Measurements from ENCODE around the gene CDH4. TPM values are rescaled to one million over a fixed set of nuclear protein-coding genes. Genes with fewer than 3 reads are reported as not detected.

CDH4 gene
- total RNA-seq, 2 experiments from 2014 or later, result not detected

- Histone ChIP-seq H3K4me1 (ENCODE audit: insufficient read depth, low read length, poor library complexity, severe bottlenecking) (no peaks in the 10 kb centered on the region), H3K9me3 (ENCODE audit: low read length) (no peaks in the 10 kb centered on the region), H3K79me2 (ENCODE audit: insufficient read depth, low read depth, low read length) (no peaks in the 10 kb centered on the region), H3K9me2 (ENCODE audit: insufficient read depth, low read length) (no peaks in the 10 kb centered on the region), H2AFZ (ENCODE audit: low read length) (no peak overlapping the region), H3K36me3 (ENCODE audit: insufficient read depth, low read length) (peaks cover 84% of the 10 kb centered on the region), H3K27ac (ENCODE audit: low read depth, low read length, poor library complexity, severe bottlenecking) (no peak overlapping the region), H4K20me1 (ENCODE audit: insufficient read depth, low read length) (no peaks in the 10 kb centered on the region), H3K4me2 (ENCODE audit: low read length) (no peak overlapping the region), H3K4me3 (ENCODE audit: low read depth, low read length, poor library complexity, severe bottlenecking) (no peak overlapping the region)
- intact Hi-C loops (cut with micrococcal nuclease; ENCODE audit: unreplicated experiment), result no loop called here
- DNase-seq (ENCODE audit: low spot score), result no peak
- TF ChIP-seq EZH2phosphoT487 (IDR thresholded peaks at IDR 0.05; ENCODE audit: borderline replicate concordance, low read depth, low read length) (no peak), CTCF (conservative IDR thresholded peaks at IDR 0.05; ENCODE audit: low read length) (no peak)
- ChIA-PET CTCF (ENCODE audit: unreplicated experiment) (no interaction called here), POLR2A (no interaction called here)
- BruUV-seq (replicated peaks), result no TSS peak
Measured at GRCh38 chr20:61989741-61990140, 737.7 kb downstream of the CDH4 start.

Small RNA genes within 50 kb of the gene (microRNA-seq; reads per million reads assigned to microRNA genes)
- gene MIR1257 (ENCODE audit: borderline replicate concordance), result not detected

Data from OCI-LY7 (cell line).